ENCODE results near the gene RAD9A.

- no peak for TF ChIP-seq CTCF (IDR thresholded peaks at IDR 0.05)
- no peak for TF ChIP-seq POLR2AphosphoS5 (IDR thresholded peaks at IDR 0.05)
- no peak for TF ChIP-seq EP300 (IDR thresholded peaks at IDR 0.05)
These were observed 16.8 kb downstream of the RAD9A start for GRCh38 chr11:67408437-67409200.
